SIG-M5 (cell line): Measurements from ENCODE around the gene MTNR1B.

Experiments
- DNase-seq: peaks from one replicate; lab custom pipeline; 2025; lab: John Stamatoyannopoulos, UW

Gene MTNR1B

GRCh38 chr11:92969634-92970347, at the start of gene MTNR1B:
Gene MTNR1B (plus strand): TSS chr11:92969651. CDS start chr11:92969726, 75 bp downstream.
- DNase-seq, result no peak

GRCh38 chr11:92920331-92920730, 49.1 kb upstream of the MTNR1B start:
- no peak for DNase-seq

GRCh38 chr11:92922731-92923130, 46.7 kb upstream of the MTNR1B start:
- DNase-seq, result no peak

GRCh38 chr11:92929246-92929645, 40.2 kb upstream of the MTNR1B start:
- no peak for DNase-seq

GRCh38 chr11:92929653-92930052, 39.8 kb upstream of the MTNR1B start:
- no peak for DNase-seq

- DNase-seq, result no peak
Observed at GRCh38 chr11:92931746-92932422, 37.6 kb upstream of the MTNR1B start.

- DNase-seq, result no peak
Observed at GRCh38 chr11:92939305-92939704, 30.1 kb upstream of the MTNR1B start.

GRCh38 chr11:92941676-92942571, 27.5 kb upstream of the MTNR1B start:
- DNase-seq, result no peak

GRCh38 chr11:92946707-92947106, 22.7 kb upstream of the MTNR1B start:
- no peak for DNase-seq

GRCh38 chr11:92948116-92948515, 21.3 kb upstream of the MTNR1B start:
- no peak for DNase-seq

- DNase-seq, result no peak
Observed at GRCh38 chr11:92954003-92954402, 15.4 kb upstream of the MTNR1B start.

- DNase-seq, result no peak
Observed at GRCh38 chr11:92955860-92956259, 13.6 kb upstream of the MTNR1B start.

- DNase-seq, result no peak
Observed at GRCh38 chr11:92960886-92961285, 8.6 kb upstream of the MTNR1B start.

GRCh38 chr11:92962446-92962845, 7.0 kb upstream of the MTNR1B start:
- DNase-seq, result no peak

- DNase-seq, result no peak
Observed at GRCh38 chr11:92964471-92964870, 5.0 kb upstream of the MTNR1B start.

GRCh38 chr11:92965196-92965595, 4.3 kb upstream of the MTNR1B start:
- no peak for DNase-seq

GRCh38 chr11:92967178-92967577, 2.3 kb upstream of the MTNR1B start:
- no peak for DNase-seq

GRCh38 chr11:92967867-92968266, 1.6 kb upstream of the MTNR1B start:
- DNase-seq, result no peak

- no peak for DNase-seq
Observed at GRCh38 chr11:92969293-92969633, 188 bp upstream of the MTNR1B start.

- no peak for DNase-seq
Observed at GRCh38 chr11:92972248-92972647, 2.8 kb downstream of the MTNR1B start.

GRCh38 chr11:92975285-92975684, 5.8 kb downstream of the MTNR1B start:
- DNase-seq, result no peak

GRCh38 chr11:92976681-92977080, 7.2 kb downstream of the MTNR1B start:
- no peak for DNase-seq

- DNase-seq, result no peak
Observed at GRCh38 chr11:92977401-92977800, 8.0 kb downstream of the MTNR1B start.
